ENCODE measurements around the gene RTCA. TPM values are rescaled to one million over a fixed set of nuclear protein-coding genes. Genes with fewer than 3 reads are reported as not detected.
A peak's percentile ranks its signal among the peaks of the same experiment; 100 is the strongest.

The RTCA gene
- total RNA-seq, 1 donor from 2014 or later: 78.0 TPM

DNA sequence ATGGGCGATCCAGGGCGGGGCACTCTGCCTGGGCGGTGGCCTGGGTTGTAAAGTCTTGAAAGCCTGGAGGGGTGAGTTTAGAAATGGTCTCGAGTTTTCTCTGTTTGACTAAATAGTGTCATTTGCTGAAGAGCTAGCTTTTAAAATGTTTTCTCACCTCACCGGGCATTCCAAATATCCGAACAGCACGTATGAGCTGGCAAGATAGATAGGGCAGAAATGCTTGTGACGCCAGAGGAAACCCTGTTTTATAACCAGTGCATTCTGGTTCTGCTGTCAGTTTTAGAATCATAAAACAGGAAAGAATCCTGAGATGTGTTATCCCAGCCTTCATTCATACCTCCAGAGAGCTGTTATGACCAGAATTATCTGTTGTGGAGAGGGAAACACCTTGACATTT lies 725 bp downstream of the RTCA start:
- peak overlapping the region; percentile 79 for H3K4me3 ChIP-seq (ENCODE audit: insufficient read depth, low read depth, low read length)
- Mint-ChIP-seq H3K4me1 (ENCODE audit: low read depth, unreplicated experiment) (peaks cover 3% of the 10 kb centered on the region), H3K27me3 (ENCODE audit: low read depth, unreplicated experiment) (no peaks in the 10 kb centered on the region), H3K36me3 (ENCODE audit: low read depth, unreplicated experiment) (peaks cover 22% of the 10 kb centered on the region), H3K27ac (ENCODE audit: unreplicated experiment) (peak overlapping the region; percentile 78), H3K4me3 (ENCODE audit: unreplicated experiment) (peak overlapping the region; percentile 100), H3K9me3 (ENCODE audit: unreplicated experiment) (peaks cover 5% of the 10 kb centered on the region)
- FAIRE-seq (no peak), DNase-seq (ENCODE audit: low read depth) (no peak)
- peak overlapping the region; percentile 73 for H3K27ac ChIP-seq (ENCODE audit: low read depth, low read length)
- H4K20me1 ChIP-seq (ENCODE audit: insufficient read depth, low read length): peaks cover 14% of the 10 kb centered on the region
- peak overlapping the region; percentile 97 for H2AFZ ChIP-seq (ENCODE audit: low read depth, low read length)
- H3K9me3 ChIP-seq (ENCODE audit: insufficient read depth, low read depth, low read length): no peaks in the 10 kb centered on the region
- peaks cover 19% of the 10 kb centered on the region for H3K36me3 ChIP-seq (ENCODE audit: insufficient read depth, low read length)
- H3K4me1 ChIP-seq (ENCODE audit: insufficient read depth, low read length): peaks cover 18% of the 10 kb centered on the region
- H3K4me2 ChIP-seq (ENCODE audit: low read length): peak overlapping the region; percentile 96
- TF ChIP-seq, protein P1, sequence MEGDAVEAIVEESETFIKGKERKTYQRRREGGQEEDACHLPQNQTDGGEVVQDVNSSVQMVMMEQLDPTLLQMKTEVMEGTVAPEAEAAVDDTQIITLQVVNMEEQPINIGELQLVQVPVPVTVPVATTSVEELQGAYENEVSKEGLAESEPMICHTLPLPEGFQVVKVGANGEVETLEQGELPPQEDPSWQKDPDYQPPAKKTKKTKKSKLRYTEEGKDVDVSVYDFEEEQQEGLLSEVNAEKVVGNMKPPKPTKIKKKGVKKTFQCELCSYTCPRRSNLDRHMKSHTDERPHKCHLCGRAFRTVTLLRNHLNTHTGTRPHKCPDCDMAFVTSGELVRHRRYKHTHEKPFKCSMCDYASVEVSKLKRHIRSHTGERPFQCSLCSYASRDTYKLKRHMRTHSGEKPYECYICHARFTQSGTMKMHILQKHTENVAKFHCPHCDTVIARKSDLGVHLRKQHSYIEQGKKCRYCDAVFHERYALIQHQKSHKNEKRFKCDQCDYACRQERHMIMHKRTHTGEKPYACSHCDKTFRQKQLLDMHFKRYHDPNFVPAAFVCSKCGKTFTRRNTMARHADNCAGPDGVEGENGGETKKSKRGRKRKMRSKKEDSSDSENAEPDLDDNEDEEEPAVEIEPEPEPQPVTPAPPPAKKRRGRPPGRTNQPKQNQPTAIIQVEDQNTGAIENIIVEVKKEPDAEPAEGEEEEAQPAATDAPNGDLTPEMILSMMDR (IDR thresholded peaks at IDR 0.05; ENCODE audit: insufficient read depth, low read depth, low read length): no peak
- TF ChIP-seq EZH2 (IDR thresholded peaks at IDR 0.05; ENCODE audit: insufficient read depth, low read length): no peak
- no peaks in the 10 kb centered on the region for H3K27me3 ChIP-seq (ENCODE audit: insufficient read depth, low read length)
- peak overlapping the region; percentile 93 for H3K9ac ChIP-seq (ENCODE audit: low read length)
- peaks cover 44% of the 10 kb centered on the region for H3K79me2 ChIP-seq (ENCODE audit: insufficient read depth, low read length)

DNA sequence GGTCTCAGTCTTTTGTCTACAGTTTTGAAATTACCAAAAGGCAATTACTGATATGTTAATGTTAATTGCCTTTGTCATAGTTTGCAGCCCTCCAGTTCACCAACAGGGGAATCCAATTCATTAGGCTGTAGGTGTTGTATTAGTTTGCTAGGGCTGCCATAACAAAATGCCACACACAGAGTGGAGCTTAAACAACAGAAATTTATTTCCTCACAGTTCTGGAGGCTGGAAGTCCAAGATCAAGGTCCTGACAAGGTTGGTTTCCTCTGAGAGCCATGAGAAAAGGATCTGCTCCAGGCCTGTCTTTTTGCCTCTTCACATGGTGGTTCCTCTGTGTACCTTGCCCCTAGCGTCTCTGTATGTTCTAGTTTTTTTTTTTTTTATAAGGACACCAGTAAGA lies 1.3 kb downstream of the RTCA start:
- peak overlapping the region; percentile 93 for H3K9ac ChIP-seq (ENCODE audit: low read length)
- TF ChIP-seq, protein P1 (IDR thresholded peaks at IDR 0.05; ENCODE audit: insufficient read depth, low read depth, low read length): no peak
- no peak for TF ChIP-seq EZH2 (IDR thresholded peaks at IDR 0.05; ENCODE audit: insufficient read depth, low read length)
- Mint-ChIP-seq H3K9me3 (ENCODE audit: unreplicated experiment) (peaks cover 5% of the 10 kb centered on the region), H3K27ac (ENCODE audit: unreplicated experiment) (no peak overlapping the region), H3K4me1 (ENCODE audit: low read depth, unreplicated experiment) (peaks cover 3% of the 10 kb centered on the region), H3K27me3 (ENCODE audit: low read depth, unreplicated experiment) (no peaks in the 10 kb centered on the region), H3K4me3 (ENCODE audit: unreplicated experiment) (peak overlapping the region; percentile 100), H3K36me3 (ENCODE audit: low read depth, unreplicated experiment) (peaks cover 22% of the 10 kb centered on the region)
- H3K27ac ChIP-seq (ENCODE audit: low read depth, low read length): no peak overlapping the region
- FAIRE-seq: no peak
- H3K79me2 ChIP-seq (ENCODE audit: insufficient read depth, low read length): peaks cover 50% of the 10 kb centered on the region
- H3K4me3 ChIP-seq (ENCODE audit: insufficient read depth, low read depth, low read length): peak overlapping the region; percentile 79
- H3K36me3 ChIP-seq (ENCODE audit: insufficient read depth, low read length): peaks cover 24% of the 10 kb centered on the region
- peaks cover 18% of the 10 kb centered on the region for H4K20me1 ChIP-seq (ENCODE audit: insufficient read depth, low read length)
- H3K4me1 ChIP-seq (ENCODE audit: insufficient read depth, low read length): peaks cover 18% of the 10 kb centered on the region
- H3K27me3 ChIP-seq (ENCODE audit: insufficient read depth, low read length): no peaks in the 10 kb centered on the region
- H3K9me3 ChIP-seq (ENCODE audit: insufficient read depth, low read depth, low read length): no peaks in the 10 kb centered on the region
- H2AFZ ChIP-seq (ENCODE audit: low read depth, low read length): no peak overlapping the region
- DNase-seq (ENCODE audit: low read depth): no peak
- peak overlapping the region; percentile 96 for H3K4me2 ChIP-seq (ENCODE audit: low read length)

DNA sequence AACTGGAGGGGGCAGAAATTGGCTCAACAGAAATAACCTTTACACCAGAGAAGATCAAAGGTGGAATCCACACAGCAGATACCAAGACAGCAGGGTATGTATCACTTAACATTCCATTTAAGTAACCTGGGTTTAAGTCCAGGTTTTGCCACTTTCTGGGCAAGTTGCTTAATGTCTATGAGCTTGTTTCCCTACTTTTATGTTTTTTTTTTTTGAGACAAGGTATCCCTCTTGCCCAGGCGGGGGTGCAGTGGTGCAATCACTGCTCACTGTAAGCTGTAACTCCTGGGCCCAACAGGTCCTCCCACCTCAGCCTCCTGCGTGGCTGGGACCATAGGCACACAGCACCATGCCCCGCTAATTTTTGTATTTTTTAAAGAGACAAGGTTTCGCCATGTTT lies 2.2 kb downstream of the RTCA start:
- FAIRE-seq: no peak
- no peak overlapping the region for H3K9ac ChIP-seq (ENCODE audit: low read length)
- H3K4me3 ChIP-seq (ENCODE audit: insufficient read depth, low read depth, low read length): no peak overlapping the region
- H3K27me3 ChIP-seq (ENCODE audit: insufficient read depth, low read length): no peaks in the 10 kb centered on the region
- H4K20me1 ChIP-seq (ENCODE audit: insufficient read depth, low read length): peaks cover 18% of the 10 kb centered on the region
- H3K27ac ChIP-seq (ENCODE audit: low read depth, low read length): no peak overlapping the region
- H3K4me2 ChIP-seq (ENCODE audit: low read length): peak overlapping the region; percentile 96
- H3K36me3 ChIP-seq (ENCODE audit: insufficient read depth, low read length): peaks cover 30% of the 10 kb centered on the region
- peaks cover 57% of the 10 kb centered on the region for H3K79me2 ChIP-seq (ENCODE audit: insufficient read depth, low read length)
- H3K36me3 Mint-ChIP-seq (ENCODE audit: low read depth, unreplicated experiment): peaks cover 22% of the 10 kb centered on the region
- peaks cover 18% of the 10 kb centered on the region for H3K4me1 ChIP-seq (ENCODE audit: insufficient read depth, low read length)
- H3K9me3 Mint-ChIP-seq (ENCODE audit: unreplicated experiment): peaks cover 5% of the 10 kb centered on the region
- no peak for TF ChIP-seq EZH2 (IDR thresholded peaks at IDR 0.05; ENCODE audit: insufficient read depth, low read length)
- TF ChIP-seq, protein P1 (IDR thresholded peaks at IDR 0.05; ENCODE audit: insufficient read depth, low read depth, low read length): no peak
- peaks cover 3% of the 10 kb centered on the region for H3K4me1 Mint-ChIP-seq (ENCODE audit: low read depth, unreplicated experiment)
- no peaks in the 10 kb centered on the region for H3K27me3 Mint-ChIP-seq (ENCODE audit: low read depth, unreplicated experiment)
- H3K9me3 ChIP-seq (ENCODE audit: insufficient read depth, low read depth, low read length): no peaks in the 10 kb centered on the region
- H2AFZ ChIP-seq (ENCODE audit: low read depth, low read length): no peak overlapping the region
- no peak overlapping the region for H3K27ac Mint-ChIP-seq (ENCODE audit: unreplicated experiment)
- H3K4me3 Mint-ChIP-seq (ENCODE audit: unreplicated experiment): peak overlapping the region; percentile 22
- DNase-seq (ENCODE audit: low read depth): no peak

Data from astrocyte (in vitro differentiated cells and primary cell).